IMR-90 (cell line): ENCODE data around the gene XAB2. TPM values are rescaled to one million over a fixed set of nuclear protein-coding genes. Genes with fewer than 3 reads are reported as not detected.

Source experiments
- ATAC-seq: fragments of 200-7000 bp; cut with Tn5 transposase; 2 replicates; pipeline ENCODE4 v1.9.1; 2020; ENCODE audit warnings: low read depth, mild to moderate bottlenecking, moderate library complexity
- BruUV-seq: library from RNA; stranded (reverse); fragments of 400-500 nt; replicated peaks from 2 replicates; lab custom pipeline; 2021; lab: Mats Ljungman, UMichigan
- CTCF ChIA-PET: fragments of 300-600 bp; formaldehyde crosslinking; extraction: SDS; loops from one replicate; lab custom pipeline; 2021; ENCODE audit warnings: antibody characterized with exemption; lab: Yijun Ruan, JAX
- POLR2A ChIA-PET: fragments of 300-600 bp; sonication (Branson Sonifier 250); formaldehyde crosslinking; loops from one replicate; lab custom pipeline; 2022; ENCODE audit warnings: antibody characterized with exemption; ENCODE audit not compliant: unreplicated experiment; lab: Charles Lee
- DNase-seq: peaks from one replicate; pipeline ENCODE4 v3.0.0; 2013
- H2AFZ ChIP-seq: replicated peaks from 2 replicates; pipeline ENCODE3; 2013; ENCODE audit warnings: low read length, mild to moderate bottlenecking; ENCODE audit not compliant: poor library complexity
- H2AK5ac ChIP-seq: 2 replicates; pipeline ENCODE4 v1.6.1; 2013; ENCODE audit warnings: low read depth, low read length, inconsistent platforms
- H2AK9ac ChIP-seq: replicated peaks from 2 replicates; pipeline ENCODE3; 2013; ENCODE audit warnings: mild to moderate bottlenecking, low read depth, low read length, moderate library complexity; ENCODE audit not compliant: poor library complexity
- H2BK120ac ChIP-seq: 2 replicates; pipeline ENCODE4 v1.6.1; 2013; ENCODE audit warnings: low read depth, low read length, inconsistent platforms
- H2BK15ac ChIP-seq: 3 replicates; pipeline ENCODE4 v1.6.1; 2013; ENCODE audit warnings: low read depth, low read length, inconsistent platforms
- H2BK20ac ChIP-seq: 2 replicates; pipeline ENCODE4 v1.6.1; 2013; ENCODE audit warnings: low read depth, mild to moderate bottlenecking, inconsistent platforms, low read length, moderate library complexity
- H2BK5ac ChIP-seq: 2 replicates; pipeline ENCODE4 v1.6.1; 2013; ENCODE audit warnings: mild to moderate bottlenecking, low read depth, low read length, inconsistent platforms; ENCODE audit not compliant: poor library complexity, severe bottlenecking
- H3K14ac ChIP-seq: replicated peaks from 2 replicates; pipeline ENCODE4 v1.6.1; 2013; ENCODE audit warnings: low read depth, low read length, inconsistent platforms
- H3K18ac ChIP-seq: 2 replicates; pipeline ENCODE4 v1.6.1; 2013; ENCODE audit warnings: low read depth, low read length, control low read depth
- H3K23ac ChIP-seq: 2 replicates; pipeline ENCODE4 v1.6.1; 2013; ENCODE audit warnings: low read depth, low read length, inconsistent platforms
- H3K27ac ChIP-seq: 2 replicates; pipeline ENCODE4 v1.5.1; 2013; ENCODE audit warnings: mild to moderate bottlenecking, control low read depth, low read length; ENCODE audit not compliant: insufficient read depth
- H3K27me3 ChIP-seq: 2 replicates; pipeline ENCODE4 v1.6.1; 2013; ENCODE audit warnings: low read length; ENCODE audit not compliant: control insufficient read depth, insufficient read depth
- H3K36me3 ChIP-seq: 2 replicates; pipeline ENCODE4 v1.6.1; 2013; ENCODE audit warnings: low read length, mixed read lengths; ENCODE audit not compliant: control insufficient read depth, insufficient read depth
- H3K4ac ChIP-seq: 2 replicates; pipeline ENCODE4 v1.6.1; 2013; ENCODE audit warnings: low read depth, low read length, inconsistent platforms
- H3K4me1 ChIP-seq: 2 replicates; pipeline ENCODE4 v1.6.1; 2013; ENCODE audit warnings: low read length, mixed read lengths; ENCODE audit not compliant: control insufficient read depth, insufficient read depth
- H3K4me2 ChIP-seq: 2 replicates; pipeline ENCODE4 v1.6.1; 2013; ENCODE audit warnings: low read depth, mild to moderate bottlenecking, control low read depth, low read length, moderate library complexity
- H3K4me3 ChIP-seq: 2 replicates; pipeline ENCODE4 v1.5.1; 2013; ENCODE audit warnings: low read depth, mild to moderate bottlenecking, control low read depth, low read length, moderate library complexity; ENCODE audit not compliant: insufficient read depth
- H3K56ac ChIP-seq: 2 replicates; pipeline ENCODE4 v1.6.1; 2013; ENCODE audit warnings: low read length, inconsistent platforms; ENCODE audit not compliant: insufficient read depth; ENCODE audit errors: extremely low read depth
- H3K79me1 ChIP-seq, 2 experiments: 2 replicates each; pipeline ENCODE4 v1.6.1; 2013; ENCODE audit warnings: low read length in 2 of 2, inconsistent platforms in 1 of 2, low read depth in 1 of 2
- H3K9ac ChIP-seq: 2 replicates; pipeline ENCODE4 v1.6.1; 2013; ENCODE audit warnings: low read depth, low read length, control low read depth
- H3K9me1 ChIP-seq: 2 replicates; pipeline ENCODE4 v1.6.1; 2013; ENCODE audit warnings: low read length, inconsistent platforms; ENCODE audit not compliant: insufficient read depth
- H3K9me3 ChIP-seq: 2 replicates; pipeline ENCODE4 v1.6.1; 2013; ENCODE audit warnings: low read length; ENCODE audit not compliant: control insufficient read depth, insufficient read depth
- H4K20me1 ChIP-seq: 2 replicates; pipeline ENCODE4 v1.6.1; 2013; ENCODE audit warnings: low read length, inconsistent platforms; ENCODE audit not compliant: insufficient read depth
- H4K5ac ChIP-seq: 2 replicates; pipeline ENCODE4 v1.6.1; 2013; ENCODE audit warnings: mild to moderate bottlenecking, low read depth, low read length, control low read depth
- H4K8ac ChIP-seq, 2 experiments: 2 replicates each; pipeline ENCODE4 v1.6.1; 2013; ENCODE audit warnings: low read depth in 2 of 2, low read length in 2 of 2, control low read depth in 1 of 2, inconsistent platforms in 1 of 2
- H4K91ac ChIP-seq: 2 replicates; pipeline ENCODE4 v1.6.1; 2013; ENCODE audit warnings: low read depth, low read length, inconsistent platforms; ENCODE audit not compliant: insufficient read depth
- BHLHE40 ChIP-seq: fragments of 150-350 bp; IDR thresholded peaks from 2 replicates; pipeline ENCODE4 v1.6.1; 2016; ENCODE audit warnings: mild to moderate bottlenecking, low read depth, low read length
- CEBPB ChIP-seq: IDR thresholded peaks from 2 replicates; pipeline ENCODE4 v1.6.1; 2012; ENCODE audit warnings: low read depth, low read length, improper control_type of control experiment
- CHD1 ChIP-seq: IDR thresholded peaks from 2 replicates; pipeline ENCODE4 v1.6.1; 2012; ENCODE audit warnings: low read depth, low read length, improper control_type of control experiment
- FOS ChIP-seq: fragments of 150-350 bp; IDR thresholded peaks from 2 replicates; pipeline ENCODE4 v1.6.1; 2016; ENCODE audit warnings: low read depth, low read length
- MAFK ChIP-seq: IDR thresholded peaks from 2 replicates; pipeline ENCODE4 v1.6.1; 2012; ENCODE audit warnings: low read depth, low read length, improper control_type of control experiment
- MAZ ChIP-seq: IDR thresholded peaks from 2 replicates; pipeline ENCODE4 v1.6.1; 2012; ENCODE audit warnings: low read depth, mild to moderate bottlenecking, low read length, improper control_type of control experiment, moderate library complexity, borderline replicate concordance
- MXI1 ChIP-seq: IDR thresholded peaks from 2 replicates; pipeline ENCODE4 v1.6.1; 2012; ENCODE audit warnings: low read depth, mild to moderate bottlenecking, low read length, moderate library complexity, borderline replicate concordance
- NFE2L2 ChIP-seq: fragments of 150-350 bp; IDR thresholded peaks from 2 replicates; pipeline ENCODE4 v1.6.1; 2016; ENCODE audit warnings: low read depth, mild to moderate bottlenecking, low read length
- POLR2A ChIP-seq: IDR thresholded peaks from 2 replicates; pipeline ENCODE4 v1.6.1; 2012; ENCODE audit warnings: mild to moderate bottlenecking, low read depth, low read length
- RAD21 ChIP-seq: IDR thresholded peaks from 2 replicates; pipeline ENCODE4 v1.6.1; 2012; ENCODE audit warnings: low read length, improper control_type of control experiment
- RCOR1 ChIP-seq: IDR thresholded peaks from 2 replicates; pipeline ENCODE4 v1.6.1; 2012; ENCODE audit warnings: mild to moderate bottlenecking, low read length, improper control_type of control experiment; ENCODE audit not compliant: insufficient replicate concordance
- RFX5 ChIP-seq: IDR thresholded peaks from 2 replicates; pipeline ENCODE4 v1.8.0; 2012; ENCODE audit warnings: low read depth, mild to moderate bottlenecking, low read length, moderate library complexity
- SMC3 ChIP-seq: fragments of 150-350 bp; IDR thresholded peaks from 2 replicates; pipeline ENCODE4 v1.6.1; 2016; ENCODE audit warnings: low read depth, mild to moderate bottlenecking, antibody characterized with exemption, low read length, moderate library complexity
- WGBS, 2 experiments: methylation state at CpG; one replicate each; pipeline versions ENCODE4 v1.1.5 to v1.1.7; 2013; ENCODE audit warnings: missing lambda C conversion rate in 2 of 2; ENCODE audit not compliant: insufficient read length in 1 of 2; ENCODE audit errors: extremely low coverage in 2 of 2; 5-methylcytosine and 5-hydroxymethylcytosine counted together
- dilution Hi-C: fragments of 300-500 bp; cut with HindIII; formaldehyde crosslinking; loops from one replicate; pipeline ENCODE4 v1.14.3; 2018; ENCODE audit warnings: low sequenced_read_pairs; ENCODE audit not compliant: unreplicated experiment
- in situ Hi-C: fragments of 300-500 bp; cut with MboI; formaldehyde crosslinking; loops from 3 replicates; pipeline ENCODE4 v1.14.3; 2019; ENCODE audit warnings: low sequenced_read_pairs, inconsistent platforms, mixed read lengths
- intact Hi-C: fragments of 100-400 bp; cut with micrococcal nuclease; formaldehyde crosslinking; loops from 2 replicates; pipeline ENCODE4 v1.10.0; 2022
- polyA plus RNA-seq, 3 experiments: library from polyadenylated mRNA; depleted of rRNA; stranded (reverse); fragments of >200 nt; gene quantifications; 2 replicates each; pipeline ENCODE4 v1.2.3, GENCODE V29; 2012; ENCODE audit warnings: low replicate concordance in 1 of 3
- total RNA-seq: library from RNA; depleted of rRNA; stranded (reverse); fragments of >200 nt; gene quantifications from 2 replicates; pipeline ENCODE4 v1.2.3, GENCODE V29; 2012
- TF ChIP-seq, protein P1 (sequence below): conservative IDR thresholded peaks from 2 replicates; pipeline ENCODE4 v1.5.1; 2012; ENCODE audit warnings: mild to moderate bottlenecking, low read depth, low read length, improper control_type of control experiment
- TF ChIP-seq, protein P2 (sequence below): fragments of 150-350 bp; IDR thresholded peaks from 2 replicates; pipeline ENCODE4 v1.6.1; 2017; ENCODE audit warnings: mild to moderate bottlenecking, antibody characterized with exemption, low read length, low read depth
- TF ChIP-seq, protein P3 (sequence below): fragments of 150-350 bp; IDR thresholded peaks from 2 replicates; pipeline ENCODE4 v1.6.1; 2016; ENCODE audit warnings: low read depth, mild to moderate bottlenecking, low read length, moderate library complexity, borderline replicate concordance

XAB2 gene
- total and polyA plus RNA-seq, 2 of the 4 experiments (the other 2 are of a cell fraction), result 29.9 to 34.4 TPM

DNA sequence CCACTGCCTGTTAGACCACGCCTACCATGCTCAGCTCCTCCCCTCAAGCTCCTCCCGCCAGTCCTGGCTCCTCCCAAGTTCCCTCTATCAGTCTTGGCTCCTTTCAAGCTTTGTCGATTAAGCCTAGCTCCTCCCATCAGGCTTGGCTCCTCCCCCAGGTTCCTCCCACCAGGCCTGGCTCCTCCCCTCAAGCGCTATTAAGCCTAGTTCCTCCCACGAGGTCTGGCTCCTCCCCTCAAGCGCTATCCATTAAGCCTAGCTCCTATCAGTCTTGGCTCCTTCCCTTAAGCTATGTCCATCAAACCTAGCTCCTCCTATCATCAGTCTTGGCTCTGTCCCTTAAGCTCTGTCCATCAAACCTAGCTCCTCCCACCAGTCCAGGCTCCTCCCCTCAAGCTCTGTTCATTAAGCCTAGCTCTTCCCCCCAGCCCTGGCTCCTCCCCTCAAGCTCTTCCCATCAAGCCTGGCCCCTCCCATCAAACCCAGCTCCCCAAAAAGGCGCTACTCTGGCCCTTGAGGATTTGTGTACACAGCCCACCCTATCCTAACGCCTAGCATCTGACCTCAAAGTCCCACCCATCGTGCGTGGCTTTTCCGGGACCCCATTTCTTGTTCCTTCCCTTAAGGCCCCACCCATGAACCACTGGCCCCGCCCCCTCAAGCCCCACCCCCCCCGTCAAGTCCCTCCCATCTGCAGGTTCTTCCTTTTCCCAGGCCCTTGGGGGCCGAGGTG lies 23.7 kb downstream of the XAB2 start:
- Histone ChIP-seq H3K18ac (no peak overlapping the region), H4K20me1 (no peaks in the 10 kb centered on the region), H3K4ac (no peak overlapping the region), H2BK120ac (no peak overlapping the region), H3K23ac (no peak overlapping the region), H2AK9ac (no peak overlapping the region), H3K27ac (no peak overlapping the region), H3K9me3 (no peaks in the 10 kb centered on the region), H2BK20ac (no peak overlapping the region), H3K79me1 (no peaks in the 10 kb centered on the region), H4K91ac (no peak overlapping the region), H3K36me3 (no peaks in the 10 kb centered on the region), H3K9ac (no peak overlapping the region), H4K8ac (no peak overlapping the region), H2AFZ (peak overlapping the region; percentile 18), H3K27me3 (peaks cover 4% of the 10 kb centered on the region; the same call in 1 of the 2 replicates), H3K4me2 (no peak overlapping the region), H3K4me3 (no peak overlapping the region), H2AK5ac (no peak overlapping the region), H3K14ac (no peak overlapping the region), H3K4me1 (no peaks in the 10 kb centered on the region), H2BK15ac (no peak overlapping the region), H4K5ac (no peak overlapping the region), H3K9me1 (no peaks in the 10 kb centered on the region), H3K56ac (no peak overlapping the region), H2BK5ac (no peak overlapping the region)
- BruUV-seq, result no TSS peak
- in situ Hi-C loops, result no loop called here
- intact Hi-C loops, result no loop called here
- POLR2A ChIA-PET, result no interaction called here
- DNase-seq (no peak), ATAC-seq (peak; percentile 29; the same call in 1 of the 2 replicates)
- dilution Hi-C loops, result no loop called here
- 65% methylated on average over 6 of the region's 14 CpGs; no CpG with 5 or more reads in 1 of the 2 experiments for WGBS, 2 experiments
- CTCF ChIA-PET, result no interaction called here
- no peak for TF ChIP-seq RFX5
- no peak for TF ChIP-seq RCOR1
- TF ChIP-seq FOS, result no peak
- TF ChIP-seq, protein P1, sequence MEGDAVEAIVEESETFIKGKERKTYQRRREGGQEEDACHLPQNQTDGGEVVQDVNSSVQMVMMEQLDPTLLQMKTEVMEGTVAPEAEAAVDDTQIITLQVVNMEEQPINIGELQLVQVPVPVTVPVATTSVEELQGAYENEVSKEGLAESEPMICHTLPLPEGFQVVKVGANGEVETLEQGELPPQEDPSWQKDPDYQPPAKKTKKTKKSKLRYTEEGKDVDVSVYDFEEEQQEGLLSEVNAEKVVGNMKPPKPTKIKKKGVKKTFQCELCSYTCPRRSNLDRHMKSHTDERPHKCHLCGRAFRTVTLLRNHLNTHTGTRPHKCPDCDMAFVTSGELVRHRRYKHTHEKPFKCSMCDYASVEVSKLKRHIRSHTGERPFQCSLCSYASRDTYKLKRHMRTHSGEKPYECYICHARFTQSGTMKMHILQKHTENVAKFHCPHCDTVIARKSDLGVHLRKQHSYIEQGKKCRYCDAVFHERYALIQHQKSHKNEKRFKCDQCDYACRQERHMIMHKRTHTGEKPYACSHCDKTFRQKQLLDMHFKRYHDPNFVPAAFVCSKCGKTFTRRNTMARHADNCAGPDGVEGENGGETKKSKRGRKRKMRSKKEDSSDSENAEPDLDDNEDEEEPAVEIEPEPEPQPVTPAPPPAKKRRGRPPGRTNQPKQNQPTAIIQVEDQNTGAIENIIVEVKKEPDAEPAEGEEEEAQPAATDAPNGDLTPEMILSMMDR, result no peak
- TF ChIP-seq BHLHE40, result no peak
- TF ChIP-seq, protein P2, sequence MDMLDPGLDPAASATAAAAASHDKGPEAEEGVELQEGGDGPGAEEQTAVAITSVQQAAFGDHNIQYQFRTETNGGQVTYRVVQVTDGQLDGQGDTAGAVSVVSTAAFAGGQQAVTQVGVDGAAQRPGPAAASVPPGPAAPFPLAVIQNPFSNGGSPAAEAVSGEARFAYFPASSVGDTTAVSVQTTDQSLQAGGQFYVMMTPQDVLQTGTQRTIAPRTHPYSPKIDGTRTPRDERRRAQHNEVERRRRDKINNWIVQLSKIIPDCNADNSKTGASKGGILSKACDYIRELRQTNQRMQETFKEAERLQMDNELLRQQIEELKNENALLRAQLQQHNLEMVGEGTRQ, result no peak
- no peak for TF ChIP-seq MXI1
- TF ChIP-seq POLR2A, result no peak
- TF ChIP-seq RAD21, result no peak
- no peak for TF ChIP-seq NFE2L2
- TF ChIP-seq MAZ, result no peak
- no peak for TF ChIP-seq CEBPB
- TF ChIP-seq MAFK, result no peak
- TF ChIP-seq, protein P3, sequence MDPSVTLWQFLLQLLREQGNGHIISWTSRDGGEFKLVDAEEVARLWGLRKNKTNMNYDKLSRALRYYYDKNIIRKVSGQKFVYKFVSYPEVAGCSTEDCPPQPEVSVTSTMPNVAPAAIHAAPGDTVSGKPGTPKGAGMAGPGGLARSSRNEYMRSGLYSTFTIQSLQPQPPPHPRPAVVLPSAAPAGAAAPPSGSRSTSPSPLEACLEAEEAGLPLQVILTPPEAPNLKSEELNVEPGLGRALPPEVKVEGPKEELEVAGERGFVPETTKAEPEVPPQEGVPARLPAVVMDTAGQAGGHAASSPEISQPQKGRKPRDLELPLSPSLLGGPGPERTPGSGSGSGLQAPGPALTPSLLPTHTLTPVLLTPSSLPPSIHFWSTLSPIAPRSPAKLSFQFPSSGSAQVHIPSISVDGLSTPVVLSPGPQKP, result no peak
- no peak for TF ChIP-seq CHD1
- no peak for TF ChIP-seq SMC3
